ENCODE data around the gene CCDC157. TPM values are rescaled to one million over a fixed set of nuclear protein-coding genes. Genes with fewer than 3 reads are reported as not detected.
"Not testable (repeated sequence)": the region's sequence is repeated elsewhere in the genome, so short reads cannot be mapped to it uniquely, and the experiment has no call there.

Gene CCDC157
- total RNA-seq, 4 donors from 2014 or later: 0.17 to 4.5 (median 2.7) TPM

GRCh38 chr22:30397656-30398635 lies 41.1 kb downstream of the CCDC157 start:
- TF ChIP-seq POLR2A (IDR thresholded peaks at IDR 0.05): no peak
- TF ChIP-seq, protein P1, sequence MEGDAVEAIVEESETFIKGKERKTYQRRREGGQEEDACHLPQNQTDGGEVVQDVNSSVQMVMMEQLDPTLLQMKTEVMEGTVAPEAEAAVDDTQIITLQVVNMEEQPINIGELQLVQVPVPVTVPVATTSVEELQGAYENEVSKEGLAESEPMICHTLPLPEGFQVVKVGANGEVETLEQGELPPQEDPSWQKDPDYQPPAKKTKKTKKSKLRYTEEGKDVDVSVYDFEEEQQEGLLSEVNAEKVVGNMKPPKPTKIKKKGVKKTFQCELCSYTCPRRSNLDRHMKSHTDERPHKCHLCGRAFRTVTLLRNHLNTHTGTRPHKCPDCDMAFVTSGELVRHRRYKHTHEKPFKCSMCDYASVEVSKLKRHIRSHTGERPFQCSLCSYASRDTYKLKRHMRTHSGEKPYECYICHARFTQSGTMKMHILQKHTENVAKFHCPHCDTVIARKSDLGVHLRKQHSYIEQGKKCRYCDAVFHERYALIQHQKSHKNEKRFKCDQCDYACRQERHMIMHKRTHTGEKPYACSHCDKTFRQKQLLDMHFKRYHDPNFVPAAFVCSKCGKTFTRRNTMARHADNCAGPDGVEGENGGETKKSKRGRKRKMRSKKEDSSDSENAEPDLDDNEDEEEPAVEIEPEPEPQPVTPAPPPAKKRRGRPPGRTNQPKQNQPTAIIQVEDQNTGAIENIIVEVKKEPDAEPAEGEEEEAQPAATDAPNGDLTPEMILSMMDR (IDR thresholded peaks at IDR 0.05): no peak
- WGBS, 2 donors: 24 to 36% methylated on average over 11 of the region's 11 CpGs
- DNase-seq (ENCODE audit: low spot score in 2 of 2): no peak
- peak overlapping the region; percentile 51 for H3K4me3 ChIP-seq (ENCODE audit: low read depth, poor library complexity, severe bottlenecking)
- intact Hi-C loops (cut with DNase I; ENCODE audit: low total_unique reads): no loop called here

GRCh38 chr22:30398685-30399680 lies 42.2 kb downstream of the CCDC157 start:
- intact Hi-C loops (cut with DNase I; ENCODE audit: low total_unique reads): no loop called here

DNA sequence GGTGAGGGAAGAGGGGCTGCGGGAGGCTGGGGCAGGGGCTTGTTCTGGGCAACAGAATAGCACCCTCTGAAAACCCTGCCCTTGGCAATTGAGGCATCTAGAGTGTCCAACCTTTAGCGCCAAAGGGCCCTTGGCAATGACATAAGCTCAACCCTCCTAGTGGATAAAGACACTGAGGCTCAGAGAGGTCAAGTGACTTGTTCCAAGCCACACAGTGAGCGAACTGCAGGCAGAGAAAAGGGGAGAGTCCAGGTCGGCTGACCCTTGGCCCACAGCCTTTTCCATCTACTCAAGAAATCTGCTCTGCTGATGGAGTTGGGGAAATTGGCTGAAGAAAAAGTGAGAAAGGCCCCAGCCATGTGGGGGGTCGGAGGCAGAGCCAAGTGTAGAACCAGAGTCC lies 42.9 kb downstream of the CCDC157 start:
- WGBS, 2 donors: 78 to 85% methylated on average over 5 of the region's 5 CpGs
- no peak overlapping the region for H3K4me3 ChIP-seq (ENCODE audit: low read depth, poor library complexity, severe bottlenecking)
- intact Hi-C loops (cut with DNase I; ENCODE audit: low total_unique reads): no loop called here

More at GRCh38 chr22:30398685-30399680, 42.2 kb downstream of the CCDC157 start:
- no peak for TF ChIP-seq POLR2A (IDR thresholded peaks at IDR 0.05)
- TF ChIP-seq, protein P1 (IDR thresholded peaks at IDR 0.05): no peak
- H3K4me3 ChIP-seq (ENCODE audit: low read depth, poor library complexity, severe bottlenecking): no peak overlapping the region
- no peak for DNase-seq (ENCODE audit: low spot score in 2 of 2)
- WGBS, 2 donors: 43 to 63% methylated on average over 25 of the region's 25 CpGs

GRCh38 chr22:30400159-30400558 lies 43.4 kb downstream of the CCDC157 start:
- H3K4me3 ChIP-seq (ENCODE audit: low read depth, poor library complexity, severe bottlenecking): no peak overlapping the region
- WGBS, 2 donors: 40 to 74% methylated on average over 1 of the region's 1 CpG
- no peak for TF ChIP-seq POLR2A (IDR thresholded peaks at IDR 0.05)
- TF ChIP-seq, protein P1 (IDR thresholded peaks at IDR 0.05): no peak
- intact Hi-C loops (cut with DNase I; ENCODE audit: low total_unique reads): no loop called here
- no peak for DNase-seq (ENCODE audit: low spot score in 2 of 2)

More for the DNA sequence above, 42.9 kb downstream of the CCDC157 start:
- DNase-seq (ENCODE audit: low spot score in 2 of 2): no peak
- TF ChIP-seq POLR2A (IDR thresholded peaks at IDR 0.05): no peak
- TF ChIP-seq, protein P1 (IDR thresholded peaks at IDR 0.05): no peak

- H3K4me3 ChIP-seq (ENCODE audit: low read depth, poor library complexity, severe bottlenecking); intact Hi-C loops (cut with DNase I; ENCODE audit: low total_unique reads); DNase-seq (ENCODE audit: low spot score in 2 of 2): not testable (repeated sequence)
- 94 to 97% methylated on average over 3 of the region's 3 CpGs for WGBS, 2 donors
These were observed 44.2 kb downstream of the CCDC157 start for GRCh38 chr22:30401024-30401423.
